NT2/D1 (cell line): ENCODE results near the gene NFASC.

ENCODE experiments used
- SUZ12 ChIP-seq: IDR thresholded peaks from 2 replicates; pipeline ENCODE4 v1.6.1; 2011; ENCODE audit not compliant: insufficient read length, insufficient read depth; ENCODE audit errors: extremely low read depth
- YY1 ChIP-seq: IDR thresholded peaks from 2 replicates; pipeline ENCODE4 v1.6.1; 2011; ENCODE audit not compliant: insufficient read length, insufficient read depth
- ZNF274 ChIP-seq: IDR thresholded peaks from 2 replicates; pipeline ENCODE4 v1.6.1; 2011; ENCODE audit warnings: mild to moderate bottlenecking, low read depth, low read length

- TF ChIP-seq YY1 (no peak), ZNF274 (no peak), SUZ12 (no peak)
Observed at GRCh38 chr1:204880906-204881305, 10.2 kb downstream of the NFASC start.
